Duodenal mucosa (tissue), 2 donors: ENCODE data around the gene TSFM.

ENCODE experiments used
- H3K27ac ChIP-seq: one replicate; pipeline ENCODE4 v1.7.0; 2013; ENCODE audit warnings: low read depth, low read length
- H3K27me3 ChIP-seq, 2 donors: one replicate each; pipeline ENCODE4 v1.7.0; 2013; ENCODE audit warnings: low read length in 2 of 2, control low read depth in 1 of 2; ENCODE audit not compliant: insufficient read depth in 2 of 2, control insufficient read depth in 1 of 2
- H3K36me3 ChIP-seq, 2 donors: one replicate each; pipeline ENCODE4 v1.7.0; 2013; ENCODE audit warnings: low read length in 2 of 2, control low read depth in 1 of 2; ENCODE audit not compliant: insufficient read depth in 2 of 2, control insufficient read depth in 1 of 2
- H3K4me1 ChIP-seq, 2 donors: one replicate each; pipeline ENCODE4 v1.7.0; 2013; ENCODE audit warnings: low read length in 2 of 2, control low read depth in 1 of 2; ENCODE audit not compliant: insufficient read depth in 2 of 2, control insufficient read depth in 1 of 2
- H3K4me3 ChIP-seq, 2 donors: one replicate each; pipeline ENCODE4 v1.7.0; 2013; ENCODE audit warnings: low read length in 2 of 2, low read depth in 1 of 2
- H3K9ac ChIP-seq, 2 donors: one replicate each; pipeline ENCODE4 v1.7.0; 2013; ENCODE audit warnings: low read length in 2 of 2, low read depth in 1 of 2
- H3K9me3 ChIP-seq, 2 donors: one replicate each; pipeline ENCODE4 v1.7.0; 2013; ENCODE audit warnings: low read length in 2 of 2, control low read depth in 1 of 2; ENCODE audit not compliant: control insufficient read depth in 1 of 2

The TSFM gene

DNA sequence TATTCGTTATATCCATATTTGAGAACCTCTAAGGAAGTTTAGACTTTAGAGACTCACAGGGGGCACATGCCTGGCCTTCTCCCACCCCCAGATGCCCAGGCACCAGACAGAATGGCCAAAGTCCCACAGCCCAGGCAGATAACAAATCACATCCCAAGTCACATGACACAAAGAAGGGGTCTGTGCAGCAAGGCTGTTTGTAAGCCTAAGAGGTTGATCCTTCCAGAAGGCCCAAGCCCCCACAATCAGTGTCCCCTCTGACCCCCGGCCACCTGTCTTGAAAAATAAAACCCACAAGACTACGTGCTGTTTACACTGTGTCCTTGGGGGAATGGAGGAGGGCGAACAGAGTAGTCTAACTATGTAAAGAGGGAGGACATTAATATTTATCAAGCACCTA is 58.9 kb downstream of the TSFM start:
- Histone ChIP-seq H3K4me3 (peak overlapping the region in 1 of 2 donors; percentile 12), H3K4me1 (peaks cover 73 to 81% of the 10 kb centered on the region in 2 donors), H3K36me3 (no peaks in the 10 kb centered on the region), H3K27me3 (no peaks in the 10 kb centered on the region), H3K27ac (no peak overlapping the region), H3K9ac (peak overlapping the region; percentile 6 to 13), H3K9me3 (no peaks in the 10 kb centered on the region)

DNA sequence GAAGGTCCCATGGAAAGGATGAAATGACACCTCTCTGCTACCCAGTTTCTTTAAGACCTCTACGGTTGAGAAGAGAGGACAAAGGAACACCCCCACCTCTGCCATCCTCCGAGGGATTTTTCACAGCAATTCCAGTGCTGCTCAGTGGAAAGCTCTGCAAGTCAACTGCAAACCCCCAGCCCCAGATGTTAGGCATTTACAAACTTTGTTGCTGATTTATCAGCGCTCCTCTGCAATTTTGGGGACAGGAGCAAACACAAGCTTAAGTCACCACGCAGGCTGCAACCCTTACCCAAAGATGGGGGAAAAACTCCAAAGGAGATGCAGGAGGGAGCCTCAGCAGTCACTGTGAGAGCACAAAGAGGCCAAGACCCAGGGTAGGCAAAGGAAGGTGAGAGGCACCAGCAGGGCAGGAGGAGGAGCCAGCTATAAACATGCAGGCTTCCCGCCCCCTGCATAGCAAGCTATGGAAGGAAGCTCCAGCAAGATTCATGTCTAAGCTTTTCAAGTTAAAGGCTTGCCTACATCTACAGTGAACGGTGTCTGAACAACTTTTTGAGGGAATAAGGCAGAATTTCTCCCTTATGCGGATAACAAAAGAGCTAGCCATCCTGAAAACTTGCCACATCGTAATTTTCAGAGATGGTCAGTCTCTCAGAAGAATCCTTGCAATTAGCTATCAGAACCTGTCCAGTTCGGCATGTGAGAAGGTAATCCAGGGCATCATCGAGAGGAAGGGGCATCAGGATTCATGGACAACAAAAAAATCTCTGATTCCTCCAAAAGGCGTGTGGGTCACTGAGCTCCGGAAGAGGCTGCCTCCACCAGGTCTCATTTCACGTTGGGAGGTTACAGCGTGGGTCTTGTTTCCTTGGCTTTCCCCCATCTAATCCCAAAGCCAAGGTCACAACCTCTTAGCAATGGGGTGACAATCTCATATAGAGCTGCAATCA is 60.0 kb downstream of the TSFM start:
- Histone ChIP-seq H3K4me1 (peaks cover 63 to 73% of the 10 kb centered on the region in 2 donors), H3K9ac (peak overlapping the region; percentile 8 to 47), H3K27ac (no peak overlapping the region), H3K9me3 (no peaks in the 10 kb centered on the region), H3K36me3 (no peaks in the 10 kb centered on the region), H3K27me3 (no peaks in the 10 kb centered on the region), H3K4me3 (peak overlapping the region; percentile 51 to 53)

DNA sequence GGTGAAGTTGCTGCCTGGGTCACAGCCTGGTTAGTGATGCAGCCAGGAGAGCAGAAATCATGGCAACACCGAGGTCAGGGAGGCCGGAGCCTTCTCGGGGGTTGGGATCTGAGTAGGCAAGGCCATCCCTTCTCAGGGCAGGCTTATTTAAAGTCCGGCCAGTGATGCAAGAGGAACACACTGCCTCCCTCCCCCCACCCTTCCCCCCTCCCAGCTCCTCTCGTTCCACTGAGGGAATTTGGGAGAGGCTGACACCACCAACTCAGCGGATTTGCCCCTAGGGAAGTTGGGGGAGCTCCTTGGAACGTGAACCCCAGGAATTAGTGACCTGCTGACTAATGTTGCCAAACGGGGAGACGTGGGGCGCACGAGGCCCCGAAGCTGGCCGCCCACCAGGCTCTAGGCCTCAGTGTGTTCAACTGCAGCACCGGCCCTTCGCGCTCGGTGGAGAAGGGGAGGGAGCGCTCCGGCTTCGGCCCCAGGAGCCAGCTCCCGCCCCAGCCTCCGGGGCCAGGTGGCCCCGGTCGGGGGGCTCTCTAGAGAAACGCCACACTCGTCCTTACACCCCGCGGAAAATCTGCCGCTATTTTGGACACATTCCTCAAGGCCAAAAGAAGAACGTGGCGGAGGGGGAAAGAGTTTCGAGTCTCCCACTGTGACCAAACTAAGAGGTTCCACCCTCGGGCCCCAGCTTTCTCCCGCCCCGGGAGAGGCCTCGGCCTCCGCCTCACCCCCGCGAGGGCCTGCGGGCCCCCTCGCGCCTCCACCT is 62.3 kb downstream of the TSFM start:
- Histone ChIP-seq H3K4me1 (peaks cover 41 to 51% of the 10 kb centered on the region in 2 donors), H3K9me3 (no peaks in the 10 kb centered on the region), H3K27ac (peak overlapping the region; percentile 98), H3K36me3 (no peaks in the 10 kb centered on the region), H3K27me3 (no peaks in the 10 kb centered on the region), H3K4me3 (peak overlapping the region; percentile 90 to 98), H3K9ac (peak overlapping the region; percentile 89 to 98)

DNA sequence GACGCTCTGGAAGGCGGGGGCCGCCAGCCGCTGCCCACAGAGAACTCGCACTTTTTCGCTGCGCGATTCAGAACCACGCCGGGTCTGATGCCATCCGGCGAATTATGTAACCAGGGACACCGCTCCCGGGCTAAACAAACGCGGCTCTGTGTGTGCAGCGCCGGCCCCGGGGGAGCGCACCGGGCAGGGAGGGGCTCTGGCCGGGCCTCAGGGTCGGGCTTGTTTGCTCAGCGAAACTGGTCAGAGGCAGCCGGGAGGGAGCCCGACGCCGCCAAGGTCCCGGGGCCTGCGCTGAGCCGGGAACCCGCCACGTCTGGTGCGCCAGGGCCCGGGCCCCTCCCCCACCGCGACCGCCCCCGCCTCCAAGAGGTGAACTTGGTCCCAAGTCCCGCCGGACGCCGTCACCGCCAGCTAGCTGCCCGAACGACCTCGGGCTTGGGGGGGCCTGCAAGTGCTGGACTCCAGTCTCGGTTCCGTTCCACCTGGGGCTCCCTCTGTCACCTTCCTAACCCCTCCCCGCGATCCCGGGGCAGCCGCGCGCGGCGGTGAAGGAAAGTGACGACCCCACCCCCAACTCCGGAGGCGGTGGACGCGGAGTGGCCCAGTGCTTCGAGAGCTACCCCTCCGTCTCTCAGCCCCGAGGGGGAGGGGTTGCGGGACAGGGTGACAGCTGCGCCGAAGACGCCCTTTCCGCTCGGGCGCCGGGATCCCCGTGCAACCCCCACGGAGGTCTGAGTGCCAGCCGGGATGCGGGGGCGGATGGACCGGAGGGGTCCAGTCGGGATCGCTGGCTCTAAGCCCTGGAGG is 63.1 kb downstream of the TSFM start:
- peak overlapping the region; percentile 98 for H3K27ac ChIP-seq
- H3K9ac ChIP-seq: peak overlapping the region; percentile 89 to 98
- H3K36me3 ChIP-seq: no peaks in the 10 kb centered on the region
- peak overlapping the region; percentile 90 to 98 for H3K4me3 ChIP-seq
- H3K27me3 ChIP-seq: no peaks in the 10 kb centered on the region
- no peaks in the 10 kb centered on the region for H3K9me3 ChIP-seq
- peaks cover 33 to 43% of the 10 kb centered on the region in 2 donors for H3K4me1 ChIP-seq

GRCh38 chr12:57846285-57846576 is 63.6 kb downstream of the TSFM start:
- Histone ChIP-seq H3K36me3 (no peaks in the 10 kb centered on the region), H3K9ac (peak overlapping the region; percentile 89 to 98), H3K4me3 (peak overlapping the region; percentile 90 to 98), H3K27me3 (no peaks in the 10 kb centered on the region), H3K4me1 (peaks cover 27 to 37% of the 10 kb centered on the region in 2 donors), H3K9me3 (no peaks in the 10 kb centered on the region), H3K27ac (peak overlapping the region; percentile 98)

DNA sequence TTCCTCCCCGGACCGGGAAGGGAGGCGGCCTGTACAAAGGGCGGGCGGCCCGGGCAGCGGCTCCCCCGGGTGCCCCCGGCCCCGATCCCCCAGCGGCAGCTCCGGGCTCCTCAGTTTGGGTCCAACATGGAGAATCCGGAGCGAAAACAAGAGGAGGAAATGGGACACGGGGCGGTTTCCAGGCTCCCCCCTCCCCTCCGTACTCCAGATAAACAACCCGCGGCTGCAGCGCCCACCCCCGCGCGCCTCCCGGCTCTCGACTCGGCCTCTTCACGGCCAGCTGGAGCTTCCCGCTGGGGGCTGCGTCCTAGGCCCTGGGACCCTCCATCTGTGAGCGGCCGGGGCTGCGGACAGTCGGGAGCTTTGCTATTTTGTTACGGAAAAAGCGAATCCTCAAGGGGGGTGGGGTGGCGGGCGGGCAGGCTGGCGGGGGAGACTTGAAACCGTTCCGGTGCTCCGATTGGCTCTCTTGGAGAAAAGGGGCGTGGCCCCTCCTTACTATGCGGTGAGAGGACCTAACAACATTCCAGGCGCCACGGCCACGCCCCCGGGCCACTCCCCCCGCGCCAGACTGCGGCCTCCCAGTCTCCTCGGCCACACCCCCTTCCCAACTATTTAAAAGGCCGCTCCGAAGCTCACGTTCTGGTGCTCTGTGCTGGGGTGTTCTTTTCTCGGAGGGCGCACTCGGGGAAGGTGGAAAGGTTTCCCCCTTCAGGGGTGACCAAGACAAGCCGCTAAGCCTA is 64.2 kb downstream of the TSFM start, which contains the start of gene CTDSP2:
Gene CTDSP2 (minus strand): TSS at position 153 of the 743 bp plus-strand sequence. CDS start 294 bp downstream, outside the sequence.
- peaks cover 22 to 32% of the 10 kb centered on the region in 2 donors for H3K4me1 ChIP-seq
- H3K9me3 ChIP-seq: no peaks in the 10 kb centered on the region
- H3K9ac ChIP-seq: peak within 1 kb of the TSS; percentile 89 to 98
- peaks cover 0 to under 1% of the 10 kb centered on the region in 2 donors for H3K27me3 ChIP-seq
- H3K36me3 ChIP-seq: no peaks in the 10 kb centered on the region
- H3K4me3 ChIP-seq: peak within 1 kb of the TSS; percentile 90 to 98
- H3K27ac ChIP-seq: peak within 1 kb of the TSS; percentile 98
